Neuron (in vitro differentiated cells): ENCODE data around the gene DLX1.

ENCODE experiments used
- H2AFZ ChIP-seq: one replicate; pipeline ENCODE4 v1.6.1; 2013; ENCODE audit warnings: low read depth, mild to moderate bottlenecking, inconsistent platforms, low read length, moderate library complexity
- H3K27me3 ChIP-seq: one replicate; pipeline ENCODE4 v1.6.1; 2013; ENCODE audit warnings: low read length; ENCODE audit not compliant: insufficient read depth
- H3K36me3 ChIP-seq: one replicate; pipeline ENCODE4 v1.6.1; 2013; ENCODE audit warnings: low read length; ENCODE audit not compliant: insufficient read depth
- H3K4me1 ChIP-seq: one replicate; pipeline ENCODE4 v1.6.1; 2013; ENCODE audit warnings: low read length; ENCODE audit not compliant: insufficient read depth
- H3K4me3 ChIP-seq: 2 replicates; pipeline ENCODE4 v1.5.1; 2013; ENCODE audit warnings: mild to moderate bottlenecking, low read length, moderate library complexity
- H3K9me3 ChIP-seq: one replicate; pipeline ENCODE4 v1.6.1; 2013; ENCODE audit warnings: low read length

The DLX1 gene

GRCh38 chr2:172100935-172101820 lies 15.9 kb downstream of the DLX1 start:
- peak overlapping the region; percentile 44 for H3K4me3 ChIP-seq
- H3K9me3 ChIP-seq, result no peaks in the 10 kb centered on the region
- H2AFZ ChIP-seq, result no peak overlapping the region
- H3K4me1 ChIP-seq, result peaks cover 58% of the 10 kb centered on the region
- no peaks in the 10 kb centered on the region for H3K36me3 ChIP-seq
- peaks cover 71% of the 10 kb centered on the region for H3K27me3 ChIP-seq

DNA sequence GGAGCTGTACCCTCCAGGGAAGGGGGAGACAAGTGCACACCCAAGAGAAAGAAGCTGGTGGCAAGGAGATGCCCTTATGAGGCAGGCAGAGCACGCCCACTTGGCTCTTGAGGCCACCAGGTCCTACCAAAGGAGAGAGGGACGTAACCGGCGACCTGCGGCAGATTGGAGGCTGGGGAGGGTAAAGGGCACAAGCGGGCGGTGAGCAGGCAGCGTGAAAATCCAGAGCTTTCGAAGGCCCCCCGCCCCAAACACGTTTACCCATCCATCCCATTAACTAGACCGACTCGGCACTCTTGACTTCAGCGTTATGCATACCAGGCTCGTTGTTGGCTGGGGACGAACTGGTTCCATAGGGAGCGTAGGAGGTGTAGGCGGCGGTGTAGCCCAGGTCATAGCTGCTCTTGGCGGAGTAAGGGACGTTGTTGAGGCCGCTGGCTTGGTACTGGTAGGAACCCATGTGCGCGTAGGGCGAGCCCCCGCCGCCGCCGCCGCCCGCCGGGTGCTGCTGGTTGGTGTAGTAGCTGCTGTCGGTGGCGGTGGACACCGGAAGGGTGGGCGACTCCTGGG lies 16.6 kb downstream of the DLX1 start:
- Histone ChIP-seq H3K36me3 (no peaks in the 10 kb centered on the region), H3K4me3 (peak overlapping the region; percentile 44), H3K27me3 (peaks cover 72% of the 10 kb centered on the region), H3K4me1 (peaks cover 52% of the 10 kb centered on the region), H3K9me3 (no peaks in the 10 kb centered on the region), H2AFZ (peak overlapping the region; percentile 70)

DNA sequence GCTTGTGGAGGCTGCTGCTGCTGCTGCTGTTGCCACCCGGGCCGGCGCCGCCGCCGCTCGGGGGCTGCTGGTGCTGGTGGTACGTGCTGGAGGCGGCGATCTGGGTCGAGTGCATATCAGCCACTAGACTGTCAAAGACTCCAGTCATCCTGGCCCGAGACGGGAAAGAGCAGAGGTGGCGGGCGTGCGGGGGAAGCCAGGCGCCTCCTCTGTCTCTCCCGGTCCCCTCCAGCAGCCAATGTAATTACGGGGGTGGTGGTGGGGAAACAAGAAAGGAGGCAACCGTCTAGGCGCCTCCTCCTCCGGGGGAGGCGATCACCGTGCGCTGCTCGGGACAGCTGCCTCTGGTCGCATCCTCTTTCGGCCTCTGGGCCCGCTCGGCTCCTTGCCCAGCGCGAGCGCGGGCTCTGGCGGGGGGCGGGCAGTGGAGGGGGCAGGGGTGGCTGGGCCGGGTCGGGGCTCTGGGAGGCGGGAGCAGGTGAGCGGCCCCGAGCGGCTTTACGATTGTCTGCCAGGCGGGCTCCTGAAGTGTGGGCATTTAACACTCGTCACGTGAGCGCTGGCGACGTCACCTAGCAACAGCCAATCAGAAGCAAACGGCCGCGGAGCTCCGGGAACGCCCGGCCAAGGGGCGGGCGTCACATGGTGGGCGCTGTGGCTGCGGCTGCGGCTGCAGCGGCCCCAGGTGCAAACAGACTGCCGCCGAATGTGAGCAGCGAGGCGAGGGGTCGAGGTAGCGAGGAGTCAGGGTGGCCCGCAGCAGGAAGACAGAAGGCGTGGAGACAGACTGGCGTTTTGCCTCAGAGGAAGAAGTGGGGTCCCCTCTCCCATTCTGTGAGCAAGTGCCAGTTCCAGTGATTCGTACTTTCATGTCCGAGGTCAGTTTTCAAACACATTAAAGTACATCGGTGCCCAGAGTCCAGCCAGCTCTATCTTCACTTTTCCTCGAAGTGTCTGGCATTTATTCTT lies 17.4 kb downstream of the DLX1 start, which contains the start of gene DLX2:
DLX2 (minus strand) TSS at position 510 of the 969 bp plus-strand sequence; CDS start at position 148, 362 bp downstream.
- H3K4me3 ChIP-seq, result peak within 1 kb of the TSS; percentile 44
- peaks cover 66% of the 10 kb centered on the region for H3K27me3 ChIP-seq
- H3K36me3 ChIP-seq, result no peaks in the 10 kb centered on the region

DNA sequence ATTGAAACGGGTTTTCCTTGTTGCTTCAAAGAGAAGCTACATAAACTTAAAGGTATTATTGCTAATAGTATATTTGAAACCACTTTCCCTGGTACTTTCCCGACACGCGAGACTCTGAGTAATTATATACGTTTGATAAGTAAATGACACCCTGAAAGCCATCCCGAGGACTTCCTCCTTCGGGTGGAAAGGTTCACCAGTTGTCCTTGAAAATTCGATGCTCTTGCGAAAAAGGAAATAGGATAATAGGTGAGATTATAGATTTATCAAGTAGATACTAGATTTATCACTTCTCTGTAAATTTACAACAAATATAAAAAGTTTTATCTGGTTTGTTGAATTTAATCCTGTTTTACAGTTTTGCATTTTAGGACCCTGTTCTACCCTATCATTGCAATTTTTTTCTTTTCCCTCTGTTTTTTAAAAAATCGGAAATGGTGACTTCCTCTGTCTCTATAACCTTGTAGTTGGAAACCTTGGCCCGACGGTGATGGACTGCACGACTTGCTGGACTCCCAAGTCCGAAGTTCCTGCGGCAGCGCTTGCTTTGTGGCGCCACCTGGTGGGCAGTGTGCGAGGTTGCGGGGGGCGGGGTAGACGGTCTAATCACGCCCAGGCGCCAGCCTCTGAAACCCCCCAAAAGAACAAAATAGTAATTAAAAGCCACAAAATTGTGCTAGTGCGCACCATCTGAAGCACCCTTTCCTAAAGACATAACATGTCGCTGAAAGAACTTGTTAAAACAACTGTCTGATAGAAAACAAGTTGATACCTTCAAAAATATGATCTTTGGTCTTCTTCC lies 18.4 kb downstream of the DLX1 start:
- Histone ChIP-seq H3K27me3 (peaks cover 56% of the 10 kb centered on the region), H2AFZ (peak overlapping the region; percentile 70), H3K4me1 (peaks cover 43% of the 10 kb centered on the region), H3K4me3 (peak overlapping the region; percentile 44), H3K9me3 (no peaks in the 10 kb centered on the region), H3K36me3 (no peaks in the 10 kb centered on the region)

More for the DNA sequence above, 17.4 kb downstream of the DLX1 start, which contains the start of gene DLX2:
- Histone ChIP-seq H2AFZ (peak within 1 kb of the TSS; percentile 70), H3K4me1 (peaks cover 48% of the 10 kb centered on the region), H3K9me3 (no peaks in the 10 kb centered on the region)

DNA sequence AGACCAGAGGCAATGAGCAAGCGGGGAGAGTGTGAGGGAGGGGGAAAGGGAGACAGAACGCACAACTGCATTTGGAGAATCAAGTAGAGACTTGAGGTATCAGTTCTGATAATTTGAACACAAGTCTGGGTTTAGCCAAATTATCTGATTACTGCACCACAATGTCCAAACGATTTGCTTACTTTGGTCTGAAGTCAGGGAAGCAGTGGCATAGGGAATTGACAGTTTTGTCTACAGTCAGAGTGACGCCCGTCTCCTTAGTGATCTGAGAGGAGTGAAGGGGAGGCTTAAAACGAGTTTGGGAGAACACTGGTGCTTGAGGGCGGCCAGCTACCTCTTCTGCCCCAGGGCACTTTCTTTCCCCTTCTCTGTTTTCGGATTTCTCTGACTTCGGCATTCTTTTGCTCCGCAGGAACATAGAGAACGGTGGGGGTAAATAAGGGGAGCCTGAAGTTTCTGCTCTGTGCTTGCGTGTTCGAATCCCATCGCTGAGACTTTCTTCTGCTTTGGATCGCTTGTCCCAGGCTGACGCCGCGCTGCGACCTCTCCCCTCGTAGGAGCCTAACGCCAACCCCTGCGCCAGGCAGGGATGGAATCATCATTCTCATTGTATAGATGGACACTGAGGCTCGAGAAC lies 20.3 kb downstream of the DLX1 start:
- Histone ChIP-seq H2AFZ (no peak overlapping the region), H3K4me1 (peaks cover 30% of the 10 kb centered on the region), H3K36me3 (no peaks in the 10 kb centered on the region), H3K9me3 (no peaks in the 10 kb centered on the region), H3K4me3 (peak overlapping the region; percentile 5), H3K27me3 (peaks cover 41% of the 10 kb centered on the region)

DNA sequence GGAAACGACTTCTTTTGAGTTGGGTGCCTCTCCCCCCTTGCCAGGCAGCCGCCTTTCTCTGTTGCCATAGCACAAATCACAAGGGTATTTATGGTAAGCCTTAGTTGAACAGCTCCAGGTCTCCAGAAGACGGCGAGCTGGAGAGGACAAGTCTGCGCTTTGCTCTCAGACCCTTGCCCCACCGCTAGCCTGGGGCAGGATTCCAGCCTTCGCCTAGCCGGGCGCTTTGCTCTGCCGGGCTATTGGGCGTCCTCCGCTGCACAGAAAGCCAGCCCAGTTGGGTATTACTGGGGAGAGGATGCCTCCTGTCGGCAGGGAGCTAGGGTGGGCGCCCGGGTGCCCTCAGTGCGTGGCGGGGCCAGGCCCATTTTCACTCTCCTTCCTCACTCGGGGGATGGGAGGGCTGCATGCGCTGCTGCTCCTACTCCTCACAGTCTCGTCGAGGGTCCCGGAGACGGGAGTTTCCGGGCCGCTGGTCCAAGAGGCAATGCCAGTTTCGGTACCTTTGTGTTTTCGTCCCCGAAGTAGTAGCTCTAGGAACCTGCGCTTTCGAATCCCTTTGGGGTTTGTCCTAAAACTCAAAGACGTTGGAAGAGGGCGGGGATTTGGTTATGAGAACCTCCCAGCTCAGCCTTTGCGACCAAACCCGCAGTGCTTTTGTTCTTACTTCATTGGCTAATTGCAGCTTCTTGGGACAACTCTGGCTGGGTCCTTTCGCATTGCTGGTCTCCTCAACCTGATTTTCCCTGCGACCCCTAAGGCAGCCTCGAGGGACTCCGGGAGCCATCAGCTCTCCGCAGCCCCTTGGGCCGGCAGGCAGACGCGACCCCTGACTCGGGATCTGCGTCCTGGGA lies 21.0 kb downstream of the DLX1 start:
- Histone ChIP-seq H3K4me3 (peak overlapping the region; percentile 5), H2AFZ (peak overlapping the region; percentile 20), H3K36me3 (no peaks in the 10 kb centered on the region), H3K9me3 (no peaks in the 10 kb centered on the region), H3K4me1 (peaks cover 22% of the 10 kb centered on the region), H3K27me3 (peaks cover 34% of the 10 kb centered on the region)

GRCh38 chr2:172107690-172108586 lies 22.6 kb downstream of the DLX1 start:
- peaks cover 12% of the 10 kb centered on the region for H3K4me1 ChIP-seq
- no peaks in the 10 kb centered on the region for H3K36me3 ChIP-seq
- peaks cover 23% of the 10 kb centered on the region for H3K27me3 ChIP-seq
- no peaks in the 10 kb centered on the region for H3K9me3 ChIP-seq
- no peak overlapping the region for H2AFZ ChIP-seq
- H3K4me3 ChIP-seq, result no peak overlapping the region

DNA sequence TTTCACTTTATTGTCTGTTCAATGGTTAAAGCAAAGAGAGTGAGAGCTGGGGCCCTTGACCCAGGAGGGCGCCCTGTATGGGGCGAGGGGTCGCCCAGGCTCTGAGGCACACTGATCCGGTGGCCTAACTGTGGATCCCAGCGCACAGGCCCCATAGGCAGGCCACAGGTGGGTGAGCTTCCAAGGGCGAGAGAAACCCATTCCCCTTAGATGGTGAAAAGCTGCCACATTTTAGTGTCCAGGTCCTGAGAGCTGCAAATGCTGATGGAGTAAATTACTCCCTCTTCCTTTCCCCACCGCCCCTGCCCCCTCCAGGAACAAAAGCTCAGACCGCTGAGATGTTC lies 23.3 kb downstream of the DLX1 start:
- Histone ChIP-seq H3K36me3 (no peaks in the 10 kb centered on the region), H3K9me3 (no peaks in the 10 kb centered on the region), H3K27me3 (peaks cover 23% of the 10 kb centered on the region), H2AFZ (no peak overlapping the region), H3K4me3 (no peak overlapping the region), H3K4me1 (peaks cover 6% of the 10 kb centered on the region)

GRCh38 chr2:172109256-172109987 lies 24.1 kb downstream of the DLX1 start:
- H3K27me3 ChIP-seq, result peaks cover 23% of the 10 kb centered on the region
- no peak overlapping the region for H2AFZ ChIP-seq
- no peaks in the 10 kb centered on the region for H3K36me3 ChIP-seq
- H3K4me1 ChIP-seq, result peaks cover 4% of the 10 kb centered on the region
- H3K9me3 ChIP-seq, result no peaks in the 10 kb centered on the region
- H3K4me3 ChIP-seq, result no peak overlapping the region
